Endothelial cell of umbilical vein (primary cell): ENCODE measurements around the gene STMP1. TPM values are rescaled to one million over a fixed set of nuclear protein-coding genes. Genes with fewer than 3 reads are reported as not detected.

ENCODE experiments used
- BruUV-seq: library from RNA; stranded (reverse); fragments of 400-500 nt; replicated peaks from 2 replicates; lab custom pipeline; 2021; lab: Mats Ljungman, UMichigan
- CTCF ChIA-PET: fragments of 300-600, 350-600 bp; sonication (Branson Sonifier 250); formaldehyde crosslinking; loops from one replicate; lab custom pipeline; 2021; ENCODE audit warnings: antibody characterized with exemption, inconsistent platforms; lab: Charles Lee
- POLR2A ChIA-PET: fragments of 300-600, 350-600 bp; sonication (Branson Sonifier 250); formaldehyde crosslinking; loops from one replicate; lab custom pipeline; 2021; ENCODE audit warnings: antibody characterized with exemption, inconsistent platforms; lab: Charles Lee
- DNase-seq: peaks from one replicate; pipeline ENCODE4 v3.0.0-alpha.2; 2011; ENCODE audit warnings: low read depth, low spot score
- FAIRE-seq: peaks from 2 replicates; lab custom pipeline; 2011; peaks lifted over from hg19 to GRCh38; lab: Jason Lieb, UNC
- H2AFZ ChIP-seq: 2 replicates; pipeline ENCODE4 v1.6.0; 2012; ENCODE audit warnings: low read depth, low read length, control low read depth, inconsistent platforms
- H3K27ac ChIP-seq: 2 replicates; pipeline ENCODE4 v1.5.1; 2011; ENCODE audit warnings: low read depth, mild to moderate bottlenecking, control low read depth, low read length, moderate library complexity; ENCODE audit not compliant: insufficient read depth
- H3K27me3 ChIP-seq, 2 experiments: 2 replicates each; pipeline versions ENCODE4 v1.6.0 to v1.6.1; 2011; ENCODE audit warnings: low read length in 2 of 2, mixed read lengths in 1 of 2; ENCODE audit not compliant: control insufficient read depth in 2 of 2, insufficient read depth in 2 of 2
- H3K36me3 ChIP-seq, 2 experiments: 2 replicates in 1 of 2; 3 replicates in 1 of 2; pipeline ENCODE4 v1.5.1; 2011; ENCODE audit warnings: low read length in 2 of 2, mild to moderate bottlenecking in 1 of 2, moderate library complexity in 1 of 2; ENCODE audit not compliant: control insufficient read depth in 2 of 2, insufficient read depth in 2 of 2; ENCODE audit errors: extremely low read depth in 1 of 2
- H3K4me1 ChIP-seq: 3 replicates; pipeline ENCODE4 v1.5.1; 2011; ENCODE audit warnings: mild to moderate bottlenecking, low read length; ENCODE audit not compliant: control insufficient read depth, insufficient read depth; ENCODE audit errors: extremely low read depth
- H3K4me2 ChIP-seq: 2 replicates; pipeline ENCODE4 v1.6.1; 2011; ENCODE audit warnings: low read length, control low read depth, mixed read lengths; ENCODE audit not compliant: insufficient read depth
- H3K4me3 ChIP-seq, 3 experiments: fragments of 200-600 bp in 1 of 3; sonication (generic), shearing (Covaris generic) in 1 of 3; replicated peaks in 1 of 3; 2 replicates each; pipeline ENCODE4 v1.5.1; 2011 to 2016; ENCODE audit warnings: control low read depth in 3 of 3, low read length in 3 of 3, mild to moderate bottlenecking in 2 of 3, inconsistent platforms in 1 of 3, low read depth in 1 of 3, moderate library complexity in 1 of 3; ENCODE audit not compliant: insufficient read depth in 1 of 3
- H3K79me2 ChIP-seq: 2 replicates; pipeline ENCODE4 v1.6.0; 2012; ENCODE audit warnings: low read length, inconsistent platforms; ENCODE audit not compliant: control insufficient read depth, insufficient read depth
- H3K9ac ChIP-seq: replicated peaks from 2 replicates; pipeline ENCODE3; 2011; ENCODE audit warnings: low read length, control low read depth; ENCODE audit not compliant: insufficient read depth; ENCODE audit errors: extremely low read depth
- H3K9me1 ChIP-seq: replicated peaks from 3 replicates; pipeline ENCODE4 v1.6.0; 2011; ENCODE audit warnings: mild to moderate bottlenecking, low read length; ENCODE audit not compliant: control insufficient read depth, insufficient read depth; ENCODE audit errors: extremely low read depth
- H3K9me3 ChIP-seq: replicated peaks from 2 replicates; pipeline ENCODE4 v1.5.1; 2012; ENCODE audit warnings: low read length, inconsistent platforms; ENCODE audit not compliant: control insufficient read depth, insufficient read depth
- H4K20me1 ChIP-seq: replicated peaks from 2 replicates; pipeline ENCODE3; 2011; ENCODE audit warnings: mild to moderate bottlenecking, low read length; ENCODE audit not compliant: control insufficient read depth, insufficient read depth; ENCODE audit errors: extremely low read depth
- CTCF ChIP-seq, 2 donors: IDR thresholded peaks; 1 replicate in 1 of 2; 2 replicates in 1 of 2; pipeline ENCODE4 v1.5.1; 2011; ENCODE audit warnings: low read length in 2 of 2, mild to moderate bottlenecking in 2 of 2, moderate library complexity in 2 of 2, control low read depth in 1 of 2, inconsistent platforms in 1 of 2, low read depth in 1 of 2; ENCODE audit not compliant: insufficient read depth in 1 of 2; ENCODE audit errors: extremely low read depth in 1 of 2
- FOS ChIP-seq: IDR thresholded peaks from 2 replicates; pipeline ENCODE4 v1.6.1; 2011; ENCODE audit warnings: mild to moderate bottlenecking, low read length, moderate library complexity, borderline replicate concordance; ENCODE audit not compliant: insufficient read depth
- GATA2 ChIP-seq: IDR thresholded peaks from 2 replicates; pipeline ENCODE4 v1.7.0; 2011; ENCODE audit warnings: low read depth, mild to moderate bottlenecking, moderate library complexity, mixed read lengths, low read length; ENCODE audit not compliant: insufficient read length, insufficient read depth
- JUN ChIP-seq: IDR thresholded peaks from 2 replicates; pipeline ENCODE4 v1.6.1; 2011; ENCODE audit warnings: borderline replicate concordance, low read depth; ENCODE audit not compliant: insufficient read length, insufficient read depth
- MAX ChIP-seq: IDR thresholded peaks from 2 replicates; pipeline ENCODE4 v1.6.1; 2011; ENCODE audit not compliant: insufficient read depth, insufficient read length
- MYC ChIP-seq: IDR thresholded peaks from one replicate; pipeline ENCODE4 v1.6.1; 2011; ENCODE audit warnings: mild to moderate bottlenecking, low read depth, low read length
- POLR2A ChIP-seq: IDR thresholded peaks from 2 replicates; pipeline ENCODE4 v1.6.1; 2012; ENCODE audit warnings: low read depth, mild to moderate bottlenecking, control low read depth, low read length
- POLR2AphosphoS5 ChIP-seq: IDR thresholded peaks from 2 replicates; pipeline ENCODE4 v1.6.1; 2012; ENCODE audit warnings: low read depth, mild to moderate bottlenecking, control low read depth, low read length, moderate library complexity; ENCODE audit not compliant: insufficient read depth
- dilution Hi-C: fragments of 300-500 bp; cut with MboI; formaldehyde crosslinking; loops from one replicate; pipeline ENCODE4 v1.15.0; 2019; ENCODE audit warnings: low sequenced_read_pairs; ENCODE audit not compliant: extremely low pct_ligation_motif_present
- intact Hi-C: fragments of 100-400 bp; cut with micrococcal nuclease; formaldehyde crosslinking; loops from one replicate; pipeline ENCODE4 v1.10.0; 2022
- polyA plus RNA-seq, 4 experiments: library from polyadenylated mRNA; depleted of rRNA in 3 of 4; stranded (reverse) in 3 of 4; unstranded in 1 of 4; fragments of >200 nt; gene quantifications; 2 replicates each; pipeline versions ENCODE4 v1.2.1 to v1.2.3, GENCODE V29; 2011 to 2012; ENCODE audit warnings: missing spikeins in 1 of 4
- total RNA-seq: library from RNA; stranded (reverse); gene quantifications from 2 replicates; pipeline ENCODE4 v1.2.3, GENCODE V29; 2021

STMP1 gene
- total and polyA plus RNA-seq, 2 donors (not counting 3 experiments of a cell fraction or from before 2014, with no cell fraction given) = 17.1 to 31.3 TPM

GRCh38 chr7:135684136-135684535 is 21.8 kb downstream of the STMP1 start:
- H3K27ac ChIP-seq = no peak overlapping the region
- H3K4me2 ChIP-seq = no peak overlapping the region
- no TSS peak for BruUV-seq
- no peaks in the 10 kb centered on the region for H3K9me3 ChIP-seq
- H3K4me3 ChIP-seq = no peak overlapping the region
- dilution Hi-C loops = no loop called here
- peaks cover 16% of the 10 kb centered on the region for H3K4me1 ChIP-seq
- H4K20me1 ChIP-seq = no peaks in the 10 kb centered on the region
- ChIA-PET CTCF (interaction anchor here (0.6 to 6.0 kb wide), 3 partner anchors 9 to 12 kb away, joined by 3 to 53 read pairs (median 3); no protein-coding TSS in a partner anchor), POLR2A (no interaction called here)
- intact Hi-C loops = no loop called here
- no peak overlapping the region for H3K9ac ChIP-seq
- peak; percentile 59 for FAIRE-seq
- H3K36me3 ChIP-seq = peaks cover 0 to 2% of the 10 kb centered on the region in 2 experiments
- no peaks in the 10 kb centered on the region for H3K79me2 ChIP-seq
- TF ChIP-seq JUN (no peak), POLR2AphosphoS5 (peak; percentile 29), FOS (no peak), GATA2 (no peak)
- DNase-seq = no peak
- H3K27me3 ChIP-seq = no peaks in the 10 kb centered on the region
- no peak overlapping the region for H2AFZ ChIP-seq
- H3K9me1 ChIP-seq = no peaks in the 10 kb centered on the region

GRCh38 chr7:135684699-135685098 is 22.4 kb downstream of the STMP1 start:
- H3K79me2 ChIP-seq = no peaks in the 10 kb centered on the region

More at GRCh38 chr7:135684699-135685098, 22.4 kb downstream of the STMP1 start:
- Histone ChIP-seq H3K36me3 (peaks cover 0 to 2% of the 10 kb centered on the region in 2 experiments), H3K4me2 (no peak overlapping the region), H3K4me1 (peaks cover 16% of the 10 kb centered on the region), H3K4me3 (no peak overlapping the region), H4K20me1 (no peaks in the 10 kb centered on the region), H3K27me3 (no peaks in the 10 kb centered on the region), H2AFZ (no peak overlapping the region), H3K9ac (no peak overlapping the region), H3K9me3 (no peaks in the 10 kb centered on the region), H3K9me1 (no peaks in the 10 kb centered on the region), H3K27ac (peak overlapping the region; percentile 28)
- POLR2A ChIA-PET = no interaction called here
- no peak for TF ChIP-seq CTCF (IDR thresholded peaks at IDR 0.05; ENCODE audit: extremely low read depth in 1 of 2, insufficient read depth in 1 of 2, low read depth in 1 of 2, low read length in 2 of 2)
- TF ChIP-seq MAX = no peak
- no peak for TF ChIP-seq POLR2A
- TF ChIP-seq FOS = no peak
- no peak for TF ChIP-seq MYC
- intact Hi-C loops (no loop called here), dilution Hi-C loops (no loop called here)
- BruUV-seq = no TSS peak
- FAIRE-seq (peak; percentile 4), DNase-seq (no peak)
- CTCF ChIA-PET = interaction anchor here (0.6 to 6.0 kb wide), 7 partner anchors 9 to 410 kb away, joined by 3 to 53 read pairs (median 3); no protein-coding TSS in a partner anchor
